Urothelium cell line (cell line): Measurements from ENCODE around the gene GALNT9.

Experiments
- DNase-seq: peaks from one replicate; pipeline ENCODE4 v3.0.0; 2011; ENCODE audit warnings: low spot score, mixed read lengths
- FAIRE-seq: peaks from 2 replicates; lab custom pipeline; 2011; peaks lifted over from hg19 to GRCh38; lab: Jason Lieb, UNC

GALNT9 gene

GRCh38 chr12:132176920-132177551 is 152.4 kb downstream of the GALNT9 start:
- DNase-seq = no peak
- FAIRE-seq = no peak

GRCh38 chr12:132176385-132176919 is 152.9 kb downstream of the GALNT9 start:
- DNase-seq (no peak), FAIRE-seq (no peak)

- FAIRE-seq = no peak
- DNase-seq = no peak
Measured at GRCh38 chr12:132175496-132176384, 153.6 kb downstream of the GALNT9 start.

GRCh38 chr12:132174839-132175490 is 154.4 kb downstream of the GALNT9 start:
- FAIRE-seq (no peak), DNase-seq (no peak)

- DNase-seq (no peak), FAIRE-seq (no peak)
Measured at GRCh38 chr12:132174015-132174838, 155.2 kb downstream of the GALNT9 start.

- DNase-seq (no peak), FAIRE-seq (no peak)
Measured at GRCh38 chr12:132173135-132174014, 156.0 kb downstream of the GALNT9 start.

- DNase-seq (no peak), FAIRE-seq (no peak)
Measured at GRCh38 chr12:132172619-132173018, 156.8 kb downstream of the GALNT9 start.

- FAIRE-seq (no peak), DNase-seq (no peak)
Measured at GRCh38 chr12:132171968-132172521, 157.3 kb downstream of the GALNT9 start.

GRCh38 chr12:132171293-132171967 is 158.0 kb downstream of the GALNT9 start:
- FAIRE-seq (no peak), DNase-seq (no peak)

GRCh38 chr12:132170637-132171292 is 158.6 kb downstream of the GALNT9 start:
- no peak for DNase-seq
- FAIRE-seq = peak; percentile 44

- FAIRE-seq (no peak), DNase-seq (peak; percentile 65)
Measured at GRCh38 chr12:132170094-132170636, 159.2 kb downstream of the GALNT9 start.

GRCh38 chr12:132169376-132169775 is 160.0 kb downstream of the GALNT9 start:
- FAIRE-seq (no peak), DNase-seq (no peak)

GRCh38 chr12:132168311-132169031 is 160.9 kb downstream of the GALNT9 start:
- FAIRE-seq = no peak

GRCh38 chr12:132167611-132168310 is 161.6 kb downstream of the GALNT9 start:
- FAIRE-seq = no peak
- no peak for DNase-seq

More at GRCh38 chr12:132168311-132169031, 160.9 kb downstream of the GALNT9 start:
- DNase-seq = no peak

- FAIRE-seq (peak; percentile 62), DNase-seq (no peak)
Measured at GRCh38 chr12:132166801-132167591, 162.4 kb downstream of the GALNT9 start.

GRCh38 chr12:132166093-132166492 is 163.3 kb downstream of the GALNT9 start:
- no peak for DNase-seq
- FAIRE-seq = peak; percentile 93
